ENCODE data around the gene ERBIN. TPM values are rescaled to one million over a fixed set of nuclear protein-coding genes. Genes with fewer than 3 reads are reported as not detected.

The ERBIN gene
- total and polyA plus RNA-seq, 9 of the 15 experiments (the other 6 are each of a cell fraction or from before 2014, with no cell fraction given): 11.9 to 72.8 (median 41.7) TPM

GRCh38 chr5:65967288-65968066, 41.1 kb downstream of the ERBIN start (continued):
- TF ChIP-seq BCLAF1 (IDR thresholded peaks at IDR 0.05; ENCODE audit: borderline replicate concordance in 1 of 2, control insufficient read depth in 1 of 2, low read depth in 2 of 2, low read length in 1 of 2) (no peak), ZNF174 (CRISPR knock-in tag; IDR thresholded peaks at IDR 0.05) (no peak), ZNF318 (IDR thresholded peaks at IDR 0.05; ENCODE audit: borderline replicate concordance in 1 of 2, low read depth in 1 of 2) (no peak), FOXM1 (IDR thresholded peaks at IDR 0.05; ENCODE audit: low read depth) (peak; percentile 77), FOXM1 (CRISPR knock-in tag; IDR thresholded peaks at IDR 0.05; ENCODE audit: low read depth) (no peak), ZNF384 (IDR thresholded peaks at IDR 0.05; ENCODE audit: low read depth, low read length) (peak; percentile 69), RBBP5 (IDR thresholded peaks at IDR 0.05; ENCODE audit: borderline replicate concordance, insufficient read depth, low read length, poor library complexity, severe bottlenecking) (no peak), CHD4 (IDR thresholded peaks at IDR 0.05; ENCODE audit: insufficient read depth, insufficient replicate concordance, low read depth, low read length, poor library complexity, severe bottlenecking) (no peak), MEF2A (IDR thresholded peaks at IDR 0.05; ENCODE audit: control insufficient read depth, low read depth, low read length) (peak; percentile 88), EWSR1 (IDR thresholded peaks at IDR 0.05; ENCODE audit: borderline replicate concordance, low read depth, partially characterized antibody) (no peak), TCF7L2 (IDR thresholded peaks at IDR 0.05; ENCODE audit: low read depth, low read length) (no peak)

Measured in K562 (cell line).